IMR-90 (cell line): ENCODE measurements around the gene FAM171A1. TPM values are rescaled to one million over a fixed set of nuclear protein-coding genes. Genes with fewer than 3 reads are reported as not detected.

Source experiments
- ATAC-seq: fragments of 200-7000 bp; cut with Tn5 transposase; 2 replicates; pipeline ENCODE4 v1.9.1; 2020; ENCODE audit warnings: low read depth, mild to moderate bottlenecking, moderate library complexity
- BruUV-seq: library from RNA; stranded (reverse); fragments of 400-500 nt; replicated peaks from 2 replicates; lab custom pipeline; 2021; lab: Mats Ljungman, UMichigan
- CTCF ChIA-PET: fragments of 300-600 bp; formaldehyde crosslinking; extraction: SDS; loops from one replicate; lab custom pipeline; 2021; ENCODE audit warnings: antibody characterized with exemption; lab: Yijun Ruan, JAX
- POLR2A ChIA-PET: fragments of 300-600 bp; sonication (Branson Sonifier 250); formaldehyde crosslinking; loops from one replicate; lab custom pipeline; 2022; ENCODE audit warnings: antibody characterized with exemption; ENCODE audit not compliant: unreplicated experiment; lab: Charles Lee
- DNase-seq: peaks from one replicate; pipeline ENCODE4 v3.0.0; 2013
- H2AFZ ChIP-seq: replicated peaks from 2 replicates; pipeline ENCODE3; 2013; ENCODE audit warnings: low read length, mild to moderate bottlenecking; ENCODE audit not compliant: poor library complexity
- H2AK5ac ChIP-seq: 2 replicates; pipeline ENCODE4 v1.6.1; 2013; ENCODE audit warnings: low read depth, low read length, inconsistent platforms
- H2AK9ac ChIP-seq: replicated peaks from 2 replicates; pipeline ENCODE3; 2013; ENCODE audit warnings: mild to moderate bottlenecking, low read depth, low read length, moderate library complexity; ENCODE audit not compliant: poor library complexity
- H2BK120ac ChIP-seq: 2 replicates; pipeline ENCODE4 v1.6.1; 2013; ENCODE audit warnings: low read depth, low read length, inconsistent platforms
- H2BK15ac ChIP-seq: 3 replicates; pipeline ENCODE4 v1.6.1; 2013; ENCODE audit warnings: low read depth, low read length, inconsistent platforms
- H2BK20ac ChIP-seq: 2 replicates; pipeline ENCODE4 v1.6.1; 2013; ENCODE audit warnings: low read depth, mild to moderate bottlenecking, inconsistent platforms, low read length, moderate library complexity
- H2BK5ac ChIP-seq: 2 replicates; pipeline ENCODE4 v1.6.1; 2013; ENCODE audit warnings: mild to moderate bottlenecking, low read depth, low read length, inconsistent platforms; ENCODE audit not compliant: poor library complexity, severe bottlenecking
- H3K14ac ChIP-seq: replicated peaks from 2 replicates; pipeline ENCODE4 v1.6.1; 2013; ENCODE audit warnings: low read depth, low read length, inconsistent platforms
- H3K18ac ChIP-seq: 2 replicates; pipeline ENCODE4 v1.6.1; 2013; ENCODE audit warnings: low read depth, low read length, control low read depth
- H3K23ac ChIP-seq: 2 replicates; pipeline ENCODE4 v1.6.1; 2013; ENCODE audit warnings: low read depth, low read length, inconsistent platforms
- H3K27ac ChIP-seq: 2 replicates; pipeline ENCODE4 v1.5.1; 2013; ENCODE audit warnings: mild to moderate bottlenecking, control low read depth, low read length; ENCODE audit not compliant: insufficient read depth
- H3K27me3 ChIP-seq: 2 replicates; pipeline ENCODE4 v1.6.1; 2013; ENCODE audit warnings: low read length; ENCODE audit not compliant: control insufficient read depth, insufficient read depth
- H3K36me3 ChIP-seq: 2 replicates; pipeline ENCODE4 v1.6.1; 2013; ENCODE audit warnings: low read length, mixed read lengths; ENCODE audit not compliant: control insufficient read depth, insufficient read depth
- H3K4ac ChIP-seq: 2 replicates; pipeline ENCODE4 v1.6.1; 2013; ENCODE audit warnings: low read depth, low read length, inconsistent platforms
- H3K4me1 ChIP-seq: 2 replicates; pipeline ENCODE4 v1.6.1; 2013; ENCODE audit warnings: low read length, mixed read lengths; ENCODE audit not compliant: control insufficient read depth, insufficient read depth
- H3K4me2 ChIP-seq: 2 replicates; pipeline ENCODE4 v1.6.1; 2013; ENCODE audit warnings: low read depth, mild to moderate bottlenecking, control low read depth, low read length, moderate library complexity
- H3K4me3 ChIP-seq: 2 replicates; pipeline ENCODE4 v1.5.1; 2013; ENCODE audit warnings: low read depth, mild to moderate bottlenecking, control low read depth, low read length, moderate library complexity; ENCODE audit not compliant: insufficient read depth
- H3K56ac ChIP-seq: 2 replicates; pipeline ENCODE4 v1.6.1; 2013; ENCODE audit warnings: low read length, inconsistent platforms; ENCODE audit not compliant: insufficient read depth; ENCODE audit errors: extremely low read depth
- H3K79me1 ChIP-seq, 2 experiments: 2 replicates each; pipeline ENCODE4 v1.6.1; 2013; ENCODE audit warnings: low read length in 2 of 2, inconsistent platforms in 1 of 2, low read depth in 1 of 2
- H3K9ac ChIP-seq: 2 replicates; pipeline ENCODE4 v1.6.1; 2013; ENCODE audit warnings: low read depth, low read length, control low read depth
- H3K9me1 ChIP-seq: 2 replicates; pipeline ENCODE4 v1.6.1; 2013; ENCODE audit warnings: low read length, inconsistent platforms; ENCODE audit not compliant: insufficient read depth
- H3K9me3 ChIP-seq: 2 replicates; pipeline ENCODE4 v1.6.1; 2013; ENCODE audit warnings: low read length; ENCODE audit not compliant: control insufficient read depth, insufficient read depth
- H4K20me1 ChIP-seq: 2 replicates; pipeline ENCODE4 v1.6.1; 2013; ENCODE audit warnings: low read length, inconsistent platforms; ENCODE audit not compliant: insufficient read depth
- H4K5ac ChIP-seq: 2 replicates; pipeline ENCODE4 v1.6.1; 2013; ENCODE audit warnings: mild to moderate bottlenecking, low read depth, low read length, control low read depth
- H4K8ac ChIP-seq, 2 experiments: 2 replicates each; pipeline ENCODE4 v1.6.1; 2013; ENCODE audit warnings: low read depth in 2 of 2, low read length in 2 of 2, control low read depth in 1 of 2, inconsistent platforms in 1 of 2
- H4K91ac ChIP-seq: 2 replicates; pipeline ENCODE4 v1.6.1; 2013; ENCODE audit warnings: low read depth, low read length, inconsistent platforms; ENCODE audit not compliant: insufficient read depth
- CEBPB ChIP-seq: IDR thresholded peaks from 2 replicates; pipeline ENCODE4 v1.6.1; 2012; ENCODE audit warnings: low read depth, low read length, improper control_type of control experiment
- CHD1 ChIP-seq: IDR thresholded peaks from 2 replicates; pipeline ENCODE4 v1.6.1; 2012; ENCODE audit warnings: low read depth, low read length, improper control_type of control experiment
- CTCF ChIP-seq: conservative IDR thresholded peaks from 2 replicates; pipeline ENCODE4 v1.5.1; 2012; ENCODE audit warnings: mild to moderate bottlenecking, low read depth, low read length, improper control_type of control experiment
- ELK1 ChIP-seq: fragments of 150-350 bp; IDR thresholded peaks from 2 replicates; pipeline ENCODE4 v1.6.1; 2016; ENCODE audit warnings: low read depth, mild to moderate bottlenecking, low read length, moderate library complexity, borderline replicate concordance
- FOS ChIP-seq: fragments of 150-350 bp; IDR thresholded peaks from 2 replicates; pipeline ENCODE4 v1.6.1; 2016; ENCODE audit warnings: low read depth, low read length
- MAFK ChIP-seq: IDR thresholded peaks from 2 replicates; pipeline ENCODE4 v1.6.1; 2012; ENCODE audit warnings: low read depth, low read length, improper control_type of control experiment
- MAZ ChIP-seq: IDR thresholded peaks from 2 replicates; pipeline ENCODE4 v1.6.1; 2012; ENCODE audit warnings: low read depth, mild to moderate bottlenecking, low read length, improper control_type of control experiment, moderate library complexity, borderline replicate concordance
- MXI1 ChIP-seq: IDR thresholded peaks from 2 replicates; pipeline ENCODE4 v1.6.1; 2012; ENCODE audit warnings: low read depth, mild to moderate bottlenecking, low read length, moderate library complexity, borderline replicate concordance
- NFE2L2 ChIP-seq: fragments of 150-350 bp; IDR thresholded peaks from 2 replicates; pipeline ENCODE4 v1.6.1; 2016; ENCODE audit warnings: low read depth, mild to moderate bottlenecking, low read length
- POLR2A ChIP-seq: IDR thresholded peaks from 2 replicates; pipeline ENCODE4 v1.6.1; 2012; ENCODE audit warnings: mild to moderate bottlenecking, low read depth, low read length
- RAD21 ChIP-seq: IDR thresholded peaks from 2 replicates; pipeline ENCODE4 v1.6.1; 2012; ENCODE audit warnings: low read length, improper control_type of control experiment
- RCOR1 ChIP-seq: IDR thresholded peaks from 2 replicates; pipeline ENCODE4 v1.6.1; 2012; ENCODE audit warnings: mild to moderate bottlenecking, low read length, improper control_type of control experiment; ENCODE audit not compliant: insufficient replicate concordance
- RFX5 ChIP-seq: IDR thresholded peaks from 2 replicates; pipeline ENCODE4 v1.8.0; 2012; ENCODE audit warnings: low read depth, mild to moderate bottlenecking, low read length, moderate library complexity
- SMC3 ChIP-seq: fragments of 150-350 bp; IDR thresholded peaks from 2 replicates; pipeline ENCODE4 v1.6.1; 2016; ENCODE audit warnings: low read depth, mild to moderate bottlenecking, antibody characterized with exemption, low read length, moderate library complexity
- USF2 ChIP-seq: fragments of 150-350 bp; IDR thresholded peaks from 2 replicates; pipeline ENCODE4 v1.6.1; 2017; ENCODE audit warnings: mild to moderate bottlenecking, antibody characterized with exemption, low read length, low read depth
- WGBS, 2 experiments: methylation state at CpG; one replicate each; pipeline versions ENCODE4 v1.1.5 to v1.1.7; 2013; ENCODE audit warnings: missing lambda C conversion rate in 2 of 2; ENCODE audit not compliant: insufficient read length in 1 of 2; ENCODE audit errors: extremely low coverage in 2 of 2; 5-methylcytosine and 5-hydroxymethylcytosine counted together
- dilution Hi-C: fragments of 300-500 bp; cut with HindIII; formaldehyde crosslinking; loops from one replicate; pipeline ENCODE4 v1.14.3; 2018; ENCODE audit warnings: low sequenced_read_pairs; ENCODE audit not compliant: unreplicated experiment
- in situ Hi-C: fragments of 300-500 bp; cut with MboI; formaldehyde crosslinking; loops from 3 replicates; pipeline ENCODE4 v1.14.3; 2019; ENCODE audit warnings: low sequenced_read_pairs, inconsistent platforms, mixed read lengths
- intact Hi-C: fragments of 100-400 bp; cut with micrococcal nuclease; formaldehyde crosslinking; loops from 2 replicates; pipeline ENCODE4 v1.10.0; 2022
- polyA plus RNA-seq, 3 experiments: library from polyadenylated mRNA; depleted of rRNA; stranded (reverse); fragments of >200 nt; gene quantifications; 2 replicates each; pipeline ENCODE4 v1.2.3, GENCODE V29; 2012; ENCODE audit warnings: low replicate concordance in 1 of 3
- total RNA-seq: library from RNA; depleted of rRNA; stranded (reverse); fragments of >200 nt; gene quantifications from 2 replicates; pipeline ENCODE4 v1.2.3, GENCODE V29; 2012

Gene FAM171A1
- total and polyA plus RNA-seq, 2 of the 4 experiments (the other 2 are of a cell fraction): 20.3 to 30.6 TPM

GRCh38 chr10:15183689-15184481, 187.2 kb downstream of the FAM171A1 start:
- no peak overlapping the region for H2AFZ ChIP-seq
- no peak overlapping the region for H3K9ac ChIP-seq
- ChIA-PET CTCF (no interaction called here), POLR2A (no interaction called here)
- H3K23ac ChIP-seq: no peak overlapping the region
- in situ Hi-C loops (no loop called here), dilution Hi-C loops (no loop called here), intact Hi-C loops (no loop called here)
- H4K8ac ChIP-seq: no peak overlapping the region
- no peak overlapping the region for H3K18ac ChIP-seq
- H2AK9ac ChIP-seq: no peak overlapping the region
- H2AK5ac ChIP-seq: no peak overlapping the region; the same call in 1 of the 2 replicates
- H3K9me1 ChIP-seq: no peaks in the 10 kb centered on the region
- H3K4ac ChIP-seq: no peak overlapping the region
- H3K9me3 ChIP-seq: no peaks in the 10 kb centered on the region
- no peaks in the 10 kb centered on the region for H3K36me3 ChIP-seq
- no peak overlapping the region for H2BK20ac ChIP-seq
- H3K56ac ChIP-seq: no peak overlapping the region
- H2BK15ac ChIP-seq: no peak overlapping the region
- no peak overlapping the region for H3K14ac ChIP-seq
- H3K27me3 ChIP-seq: peaks cover 3% of the 10 kb centered on the region; the same call in 1 of the 2 replicates
- no peak overlapping the region for H3K4me2 ChIP-seq
- DNase-seq: no peak
- BruUV-seq: no TSS peak
- peaks cover 2% of the 10 kb centered on the region; the same call in 1 of the 2 replicates for H3K4me1 ChIP-seq
- H3K4me3 ChIP-seq: no peak overlapping the region
- no peak overlapping the region for H2BK5ac ChIP-seq
- H2BK120ac ChIP-seq: no peak overlapping the region
- no peak overlapping the region for H3K27ac ChIP-seq
- 100% methylated on average over 1 of the region's 11 CpGs; no CpG with 5 or more reads in 1 of the 2 experiments for WGBS, 2 experiments
- H4K20me1 ChIP-seq: no peaks in the 10 kb centered on the region
- H3K79me1 ChIP-seq: no peaks in the 10 kb centered on the region
- H4K91ac ChIP-seq: no peak overlapping the region; the same call in 1 of the 2 replicates
- H4K5ac ChIP-seq: no peak overlapping the region
- ATAC-seq: no peak
- TF ChIP-seq CEBPB (no peak), ELK1 (no peak), MAFK (no peak), USF2 (no peak), RCOR1 (no peak), CTCF (no peak), MXI1 (no peak), SMC3 (no peak), FOS (no peak), CHD1 (no peak), MAZ (no peak), POLR2A (no peak), NFE2L2 (no peak), RAD21 (no peak), RFX5 (no peak)
